HepG2 (cell line): ENCODE measurements around the gene ERC1. TPM values are rescaled to one million over a fixed set of nuclear protein-coding genes. Genes with fewer than 3 reads are reported as not detected.

ENCODE experiments used
- CSRNP2 ChIP-seq: sonication (generic); formaldehyde crosslinking; conservative IDR thresholded peaks from 2 replicates; pipeline ENCODE4 v1.8.0; 2022; ENCODE audit warnings: low read depth, missing genetic modification reagents
- HOXA7 ChIP-seq: sonication (generic); formaldehyde crosslinking; IDR thresholded peaks from 2 replicates; pipeline ENCODE4 v1.8.1; 2022; ENCODE audit warnings: mild to moderate bottlenecking, missing genetic modification reagents, moderate library complexity
- NCOA1 ChIP-seq: sonication (generic); formaldehyde crosslinking; IDR thresholded peaks from 2 replicates; pipeline ENCODE4 v1.9.0; 2021; ENCODE audit warnings: missing genetic modification reagents
- NFAT5 ChIP-seq: sonication (generic); formaldehyde crosslinking; IDR thresholded peaks from 2 replicates; pipeline ENCODE4 v1.4.0; 2020; ENCODE audit warnings: missing genetic modification reagents
- RBFOX2 ChIP-seq: fragments of 200-400 bp; formaldehyde crosslinking; IDR thresholded peaks from 2 replicates; pipeline ENCODE4 v1.6.1; 2017; ENCODE audit warnings: low read depth, mild to moderate bottlenecking, low read length
- REL ChIP-seq: sonication (generic); formaldehyde crosslinking; conservative IDR thresholded peaks from 2 replicates; pipeline ENCODE4 v1.8.0; 2022; ENCODE audit warnings: mild to moderate bottlenecking, missing genetic modification reagents, moderate library complexity
- SMYD3 ChIP-seq: sonication (generic); formaldehyde crosslinking; IDR thresholded peaks from 2 replicates; pipeline ENCODE4 v1.8.1; 2023; ENCODE audit warnings: mild to moderate bottlenecking, missing genetic modification reagents
- SOX6 ChIP-seq, 2 experiments: fragments of 450-650 bp in 1 of 2; sonication (generic) in 1 of 2; formaldehyde crosslinking in 1 of 2; IDR thresholded peaks; 2 replicates each; pipeline versions ENCODE4 v1.4.0 to v1.6.1; 2017 to 2020; ENCODE audit warnings: antibody characterized with exemption in 1 of 2, mild to moderate bottlenecking in 1 of 2, missing genetic modification reagents in 1 of 2
- ZBTB7B ChIP-seq: sonication (generic); formaldehyde crosslinking; IDR thresholded peaks from 2 replicates; pipeline ENCODE4 v1.4.0; 2020; ENCODE audit warnings: missing genetic modification reagents
- ZFP36L2 ChIP-seq: sonication (generic); formaldehyde crosslinking; IDR thresholded peaks from 2 replicates; pipeline ENCODE4 v1.4.0; 2020; ENCODE audit warnings: missing genetic modification reagents
- ZNF136 ChIP-seq: sonication (generic); formaldehyde crosslinking; IDR thresholded peaks from 2 replicates; pipeline ENCODE4 v1.8.1; 2022; ENCODE audit warnings: low read depth, mild to moderate bottlenecking, moderate library complexity, missing genetic modification reagents
- ZNF33A ChIP-seq: sonication (generic); formaldehyde crosslinking; IDR thresholded peaks from 2 replicates; pipeline ENCODE4 v1.5.1; 2020; ENCODE audit warnings: missing genetic modification reagents, mild to moderate bottlenecking, moderate library complexity, borderline replicate concordance
- ZNF777 ChIP-seq: sonication (generic); formaldehyde crosslinking; IDR thresholded peaks from 2 replicates; pipeline ENCODE4 v1.4.0; 2020; ENCODE audit warnings: missing genetic modification reagents
- ZNF784 ChIP-seq: sonication (generic); formaldehyde crosslinking; IDR thresholded peaks from 2 replicates; pipeline ENCODE4 v1.5.1; 2020; ENCODE audit warnings: missing genetic modification reagents, mild to moderate bottlenecking, borderline replicate concordance
- polyA plus RNA-seq, 8 experiments: library from polyadenylated mRNA; depleted of rRNA in 3 of 8; stranded (reverse) in 7 of 8; unstranded in 1 of 8; fragments of >200 nt; fragmentation: Illumina TruSeq in 4 of 8; extraction: Trizol in 4 of 8; gene quantifications; 2 replicates each; pipeline versions ENCODE4 v1.2.1 to v1.2.3, GENCODE V29; 2011 to 2016; ENCODE audit warnings: low read depth in 4 of 8, missing spikeins in 1 of 8, mixed read lengths in 1 of 8; ENCODE audit not compliant: insufficient read depth in 1 of 8
- total RNA-seq, 5 experiments: library from RNA; depleted of rRNA; stranded (reverse); fragments of >200 nt; fragmentation: Illumina TruSeq; extraction: Trizol; gene quantifications; 2 replicates each; pipeline ENCODE4 v1.2.3, GENCODE V29; 2016; ENCODE audit warnings: low read depth in 1 of 5

The ERC1 gene
- total and polyA plus RNA-seq, 2 of the 13 experiments (the other 11 are each of a cell fraction or from before 2014, with no cell fraction given): 6.1 to 12.4 TPM

GRCh38 chr12:1356285-1356684, 365.3 kb downstream of the ERC1 start (continued):
- TF ChIP-seq NFAT5 (CRISPR knock-in tag): no peak
- no peak for TF ChIP-seq ZNF33A (CRISPR knock-in tag)
- no peak for TF ChIP-seq ZNF777 (CRISPR knock-in tag)
- no peak for TF ChIP-seq REL (CRISPR knock-in tag)
- TF ChIP-seq ZNF136 (CRISPR knock-in tag): no peak
- no peak for TF ChIP-seq CSRNP2 (CRISPR knock-in tag)
- TF ChIP-seq SOX6 (IDR thresholded peaks at IDR 0.05): no peak
- TF ChIP-seq SOX6 (CRISPR knock-in tag; IDR thresholded peaks at IDR 0.05): no peak
- TF ChIP-seq HOXA7 (CRISPR knock-in tag): no peak
- TF ChIP-seq SMYD3: no peak
- TF ChIP-seq NCOA1 (CRISPR knock-in tag): no peak
- no peak for TF ChIP-seq ZBTB7B (CRISPR knock-in tag)
- TF ChIP-seq RBFOX2: no peak
- no peak for TF ChIP-seq ZFP36L2 (CRISPR knock-in tag)
- TF ChIP-seq ZNF784 (CRISPR knock-in tag): no peak
